GM12874 (cell line): ENCODE data around the gene BCL11B.

Source experiments
- CTCF ChIP-seq: IDR thresholded peaks from 2 replicates; pipeline ENCODE4 v1.5.1; 2011; ENCODE audit warnings: low read depth, mild to moderate bottlenecking, control low read depth, low read length, moderate library complexity; ENCODE audit not compliant: insufficient read depth

Gene BCL11B

GRCh38 chr14:99186956-99187690 lies 84.9 kb downstream of the BCL11B start:
- no peak for TF ChIP-seq CTCF

GRCh38 chr14:99185436-99186068 lies 86.4 kb downstream of the BCL11B start:
- no peak for TF ChIP-seq CTCF

- no peak for TF ChIP-seq CTCF
These were observed 88.3 kb downstream of the BCL11B start for GRCh38 chr14:99183716-99184115.

GRCh38 chr14:99183311-99183710 lies 88.7 kb downstream of the BCL11B start:
- no peak for TF ChIP-seq CTCF

GRCh38 chr14:99182548-99183250 lies 89.3 kb downstream of the BCL11B start:
- no peak for TF ChIP-seq CTCF

GRCh38 chr14:99181804-99182520 lies 90.0 kb downstream of the BCL11B start:
- no peak for TF ChIP-seq CTCF

GRCh38 chr14:99181241-99181640 lies 90.8 kb downstream of the BCL11B start:
- no peak for TF ChIP-seq CTCF
